ENCODE data around the gene ZMIZ1. TPM values are rescaled to one million over a fixed set of nuclear protein-coding genes. Genes with fewer than 3 reads are reported as not detected.
A peak's percentile ranks its signal among the peaks of the same experiment; 100 is the strongest.

ZMIZ1 gene
- total RNA-seq, 1 donor from 2014 or later, result 107 TPM

- DNase-seq (ENCODE audit: low spot score), result no peak
These were observed 16.3 kb upstream of the ZMIZ1 start for GRCh38 chr10:79052291-79053080.

- DNase-seq (ENCODE audit: low spot score), result no peak
These were observed 15.7 kb upstream of the ZMIZ1 start for GRCh38 chr10:79053081-79053434.

GRCh38 chr10:79053481-79054202 lies 15.1 kb upstream of the ZMIZ1 start:
- no peak for DNase-seq (ENCODE audit: low spot score)

- no peak for DNase-seq (ENCODE audit: low spot score)
These were observed 14.3 kb upstream of the ZMIZ1 start for GRCh38 chr10:79054203-79055099.

DNA sequence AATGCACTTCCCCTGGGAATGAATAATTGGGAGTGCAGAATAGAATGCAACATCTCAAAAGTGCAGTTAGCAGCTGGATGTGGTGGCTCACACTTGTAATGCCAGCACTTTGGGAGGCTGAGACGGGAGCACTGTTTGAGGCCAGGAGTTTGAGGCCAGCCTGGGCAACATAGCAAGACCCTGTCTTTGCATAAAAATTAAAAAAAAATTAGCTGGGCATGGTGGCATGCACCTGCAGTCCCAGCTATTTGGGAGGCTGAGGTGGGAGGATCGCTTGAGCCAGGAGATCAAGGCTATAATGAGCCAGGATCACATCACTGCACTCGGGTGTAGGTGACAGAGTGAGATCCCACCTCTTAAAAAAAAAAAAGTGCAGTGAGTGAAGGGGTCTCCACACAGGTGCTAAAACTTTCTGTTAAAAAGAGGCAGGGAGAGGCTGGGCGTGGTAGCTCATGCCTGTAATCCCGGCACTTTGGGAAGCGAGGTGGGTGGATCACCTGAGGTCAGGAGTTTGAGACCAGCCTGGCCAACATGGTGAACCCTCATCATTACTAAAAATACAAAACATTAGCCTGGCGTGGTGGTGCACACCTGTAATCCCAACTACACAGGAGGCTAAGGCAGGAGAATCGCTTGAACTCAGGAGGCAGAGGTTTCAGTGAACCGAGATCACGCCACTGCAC lies 13.5 kb upstream of the ZMIZ1 start:
- DNase-seq (ENCODE audit: low spot score), result no peak

GRCh38 chr10:79055892-79056291 lies 12.9 kb upstream of the ZMIZ1 start:
- DNase-seq (ENCODE audit: low spot score), result no peak

DNA sequence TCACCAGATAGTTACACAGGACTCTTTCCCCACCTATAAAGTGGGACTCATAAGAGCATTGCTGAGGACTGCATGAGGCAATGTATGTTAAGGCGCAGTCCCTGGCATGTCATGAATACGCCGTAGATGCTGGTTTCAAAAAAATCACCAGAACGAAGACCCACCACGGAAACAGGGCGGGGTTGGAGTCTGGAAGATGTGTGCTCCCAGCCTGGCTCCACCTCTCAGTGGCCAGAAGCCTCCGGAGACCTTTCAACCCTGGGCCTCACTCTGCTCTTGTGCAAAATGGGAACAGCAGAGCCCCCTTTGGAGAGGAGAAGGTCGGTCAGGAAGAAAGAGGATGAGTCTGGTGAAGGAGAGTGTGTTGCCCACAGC lies 12.4 kb upstream of the ZMIZ1 start:
- no peak for DNase-seq (ENCODE audit: low spot score)

- no peak for DNase-seq (ENCODE audit: low spot score)
These were observed 11.9 kb upstream of the ZMIZ1 start for GRCh38 chr10:79056736-79057391.

- no peak for DNase-seq (ENCODE audit: low spot score)
These were observed 11.1 kb upstream of the ZMIZ1 start for GRCh38 chr10:79057481-79058275.

DNA sequence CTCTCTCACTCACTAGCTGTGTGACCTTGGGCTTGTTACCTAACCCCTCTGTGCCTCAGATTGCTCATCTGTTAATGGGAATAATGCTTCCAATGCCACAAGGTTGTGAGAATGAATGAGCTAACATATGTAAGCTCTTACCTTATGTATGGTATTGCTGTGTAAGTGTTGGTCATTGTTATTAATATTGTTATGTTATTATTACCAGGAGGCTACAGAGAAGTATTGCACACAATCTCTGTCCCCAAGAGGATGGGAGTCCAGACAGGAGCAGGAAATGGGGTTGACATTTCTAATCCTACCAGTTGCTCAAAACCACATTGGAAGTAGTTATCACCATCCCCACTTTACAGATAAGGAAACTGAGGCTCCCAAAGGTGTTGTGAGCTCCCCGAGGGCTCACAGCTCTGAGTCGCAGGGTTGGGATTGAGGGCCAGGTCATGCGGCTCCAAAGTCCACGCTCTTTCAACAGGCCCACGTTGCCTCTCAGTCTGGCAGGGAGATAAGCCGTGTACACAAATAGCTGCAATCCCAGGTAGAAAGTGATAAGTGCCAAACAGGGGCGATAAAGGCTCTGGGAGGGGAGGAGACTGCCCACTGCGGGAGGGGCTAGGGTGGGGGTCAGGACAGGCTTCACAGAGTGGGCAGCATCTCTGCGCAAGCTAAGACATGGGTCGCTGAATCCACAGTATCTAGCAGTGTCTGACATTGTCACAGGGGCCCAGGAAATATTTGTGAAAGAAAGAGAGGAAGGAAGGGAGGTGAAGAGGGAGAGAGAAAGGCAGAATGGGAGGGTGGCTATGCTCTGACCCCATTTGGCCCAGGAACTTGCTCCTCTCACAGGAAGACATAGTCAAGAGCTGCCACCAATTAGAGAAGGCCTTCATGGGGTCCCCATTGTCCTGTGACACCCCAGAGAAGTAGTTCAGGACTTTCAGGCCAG lies 9.6 kb upstream of the ZMIZ1 start:
- DNase-seq (ENCODE audit: low spot score), result peak; percentile 74

DNA sequence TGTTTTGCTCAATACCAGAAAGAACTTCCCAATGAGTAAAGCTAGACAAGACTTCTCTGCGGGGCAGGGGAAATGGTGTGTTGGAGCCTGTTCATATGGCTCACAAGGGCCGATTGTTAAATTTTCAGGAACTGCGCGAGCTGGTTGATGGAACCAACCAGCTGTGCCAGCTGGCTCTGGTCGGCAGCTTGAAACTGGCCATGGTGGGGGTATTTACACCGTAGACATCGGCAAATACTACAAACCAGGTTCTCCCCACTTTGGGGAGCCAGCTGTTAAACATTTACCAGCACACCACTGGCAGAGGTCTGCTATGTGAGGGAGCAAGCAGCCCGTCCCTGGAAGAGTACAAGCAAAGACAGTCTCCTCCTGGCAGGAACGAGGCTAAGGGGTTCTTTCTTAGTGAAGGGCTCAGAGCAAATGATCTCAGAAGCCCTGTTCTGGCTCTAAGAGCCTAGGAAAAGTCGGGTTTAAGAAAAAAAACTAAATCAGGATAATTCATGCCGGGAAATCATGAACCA lies 8.8 kb upstream of the ZMIZ1 start:
- no peak for DNase-seq (ENCODE audit: low spot score)

GRCh38 chr10:79060641-79061255 lies 8.0 kb upstream of the ZMIZ1 start:
- no peak for DNase-seq (ENCODE audit: low spot score)

DNA sequence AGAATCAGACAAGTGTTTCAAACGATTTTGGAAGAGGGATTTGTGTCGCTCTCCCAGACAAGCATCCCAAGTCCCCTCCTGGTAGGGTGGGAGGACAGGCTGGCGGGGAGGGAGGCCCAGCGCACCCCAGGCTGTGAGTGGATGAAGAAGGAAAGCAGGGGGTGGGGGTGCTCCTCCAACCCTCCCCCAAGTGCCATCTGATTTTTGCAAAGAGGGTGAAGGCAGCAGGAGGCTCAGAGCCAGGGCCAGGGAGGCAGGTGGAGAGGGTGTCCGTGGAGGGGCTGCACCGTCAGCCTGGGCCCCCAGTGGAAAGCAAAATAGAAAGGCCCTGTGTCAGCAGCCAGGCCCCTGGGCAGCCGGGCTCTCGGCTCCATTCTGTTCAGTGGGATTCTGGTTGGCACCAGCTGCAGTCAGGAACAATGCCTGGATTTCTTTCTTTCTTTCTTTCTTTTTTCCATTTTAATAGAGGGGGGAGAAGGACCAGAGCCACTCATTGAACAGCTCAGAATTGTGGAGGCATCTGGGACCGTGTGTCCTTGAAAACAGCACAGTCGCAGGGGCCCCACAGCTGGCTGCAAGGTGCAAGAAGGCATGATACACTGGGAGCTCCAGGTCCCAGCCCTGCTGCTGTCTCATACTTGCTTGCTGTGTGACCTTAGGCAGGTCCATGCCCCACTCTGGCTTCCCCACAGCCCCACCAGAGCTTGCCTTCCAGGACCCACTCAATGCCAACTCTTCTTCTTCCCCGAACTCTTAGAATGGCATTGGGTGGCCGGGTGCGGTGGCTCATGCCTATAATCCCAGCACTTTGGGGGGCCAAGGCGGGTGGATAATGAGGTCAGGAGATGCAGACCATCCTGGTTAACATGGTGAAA lies 7.1 kb upstream of the ZMIZ1 start:
- DNase-seq (ENCODE audit: low spot score), result no peak

- no peak for DNase-seq (ENCODE audit: low spot score)
These were observed 5.7 kb upstream of the ZMIZ1 start for GRCh38 chr10:79063071-79063491.

DNA sequence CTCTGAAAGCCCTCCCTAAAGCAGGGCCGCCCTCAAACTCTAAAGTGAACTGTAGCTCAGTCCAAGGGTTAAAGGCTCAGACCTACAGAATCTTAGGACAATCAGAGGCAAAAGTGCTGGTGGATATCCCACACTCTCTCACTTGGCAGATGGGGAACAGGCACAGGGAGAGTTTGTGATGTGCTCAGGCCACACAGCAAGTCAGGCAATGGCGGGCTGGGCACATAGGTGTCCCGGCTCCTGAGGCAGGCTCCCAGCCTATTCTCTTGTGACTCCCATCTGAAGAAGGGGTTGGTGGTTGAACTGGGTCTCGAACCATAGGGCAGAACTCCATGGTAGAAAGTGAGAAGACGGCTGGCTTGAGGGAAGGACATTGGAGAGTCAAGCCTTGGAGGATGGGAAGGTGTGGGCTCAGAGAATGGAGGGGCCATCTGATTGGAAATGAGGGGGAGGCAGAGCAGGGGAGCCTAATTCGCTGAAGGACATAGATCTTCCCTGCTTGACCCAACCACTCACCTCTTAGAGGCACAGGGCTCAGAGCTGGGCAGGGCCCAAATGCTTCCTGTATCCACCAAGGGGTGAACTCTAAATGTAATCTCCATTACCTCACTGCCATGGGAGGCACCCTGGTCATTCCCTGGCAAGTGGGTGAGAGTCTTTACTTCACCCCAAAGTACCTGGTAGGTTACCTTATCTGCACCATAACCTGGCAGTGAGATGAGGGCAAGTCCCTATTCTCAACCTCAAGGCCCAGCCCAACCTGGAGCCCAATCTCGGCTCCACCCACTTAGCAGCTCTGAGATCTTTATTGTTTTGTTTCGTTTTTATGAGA lies 4.9 kb upstream of the ZMIZ1 start:
- DNase-seq (ENCODE audit: low spot score), result no peak

GRCh38 chr10:79065091-79065551 lies 3.6 kb upstream of the ZMIZ1 start:
- DNase-seq (ENCODE audit: low spot score), result no peak

DNA sequence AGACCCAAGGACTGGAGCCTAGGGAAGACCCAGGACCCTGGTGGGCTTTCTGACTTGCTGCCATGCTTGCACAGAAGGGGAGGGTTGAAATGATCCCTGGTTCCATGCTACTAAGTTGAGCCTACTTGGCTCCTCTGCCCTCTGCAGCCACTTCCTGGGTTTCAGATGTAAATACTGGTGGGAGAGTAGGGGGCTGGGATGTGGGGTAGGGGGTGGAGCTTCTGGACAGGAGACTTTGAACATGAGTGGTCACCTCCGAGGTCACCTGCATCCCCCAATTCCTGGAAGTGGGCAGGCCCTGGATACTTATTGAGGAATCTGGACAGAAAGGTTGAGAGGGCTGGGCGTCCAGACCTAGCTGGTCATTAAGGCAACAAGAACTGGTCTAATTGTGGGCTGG lies 2.9 kb upstream of the ZMIZ1 start:
- no peak for DNase-seq (ENCODE audit: low spot score)

All from mucosa of gallbladder (tissue), 1 donor.